Fibroblast of pulmonary artery (primary cell): ENCODE results near the gene TSPY8.
"Not testable (repeated sequence)": the region's sequence is repeated elsewhere in the genome, so short reads cannot be mapped to it uniquely, and the experiment has no call there.

Experiments
- DNase-seq: peaks from one replicate; pipeline ENCODE4 v3.0.0-alpha.2; 2010; ENCODE audit warnings: low read depth
- H3K4me3 ChIP-seq: replicated peaks from 2 replicates; pipeline ENCODE4 v1.5.1; 2011; ENCODE audit warnings: low read depth, mild to moderate bottlenecking, control low read depth, low read length, moderate library complexity
- CTCF ChIP-seq: IDR thresholded peaks from 2 replicates; pipeline ENCODE4 v1.5.1; 2011; ENCODE audit warnings: mild to moderate bottlenecking, control low read depth, low read length, inconsistent platforms; ENCODE audit errors: missing control alignments

The TSPY8 gene, protein sequence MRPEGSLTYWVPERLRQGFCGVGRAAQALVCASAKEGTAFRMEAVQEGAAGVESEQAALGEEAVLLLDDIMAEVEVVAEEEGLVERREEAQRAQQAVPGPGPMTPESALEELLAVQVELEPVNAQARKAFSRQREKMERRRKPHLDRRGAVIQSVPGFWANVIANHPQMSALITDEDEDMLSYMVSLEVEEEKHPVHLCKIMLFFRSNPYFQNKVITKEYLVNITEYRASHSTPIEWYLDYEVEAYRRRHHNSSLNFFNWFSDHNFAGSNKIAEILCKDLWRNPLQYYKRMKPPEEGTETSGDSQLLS

DNA sequence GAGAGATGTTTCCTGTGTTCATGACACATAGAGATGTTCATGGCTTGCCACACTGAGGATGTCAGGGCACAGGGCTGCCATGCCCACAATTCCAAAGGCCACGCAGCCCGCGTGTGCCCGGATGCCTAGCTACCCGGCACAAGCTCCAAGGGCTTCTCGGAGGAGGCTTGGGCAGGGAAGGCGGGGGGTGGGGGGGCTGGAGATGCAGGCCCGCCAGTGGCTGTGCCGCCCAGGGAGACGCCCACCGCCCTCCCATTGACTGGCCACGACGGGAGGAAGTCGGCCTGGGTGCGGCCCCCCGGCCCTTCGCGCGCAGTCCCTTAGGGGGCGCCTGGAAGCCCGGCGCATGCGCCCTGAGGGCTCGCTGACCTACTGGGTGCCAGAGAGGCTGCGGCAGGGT, at the start of gene TSPY8:
TSPY8 (plus strand) TSS at position 301 of the 400 bp plus-strand sequence; CDS start at position 347, 46 bp downstream.
- not testable (repeated sequence) for H3K4me3 ChIP-seq, DNase-seq

- H3K4me3 ChIP-seq = no peak overlapping the region
- no peak for TF ChIP-seq CTCF
- no peak for DNase-seq
Observed at GRCh38 chrY:9320996-9321395, 36.6 kb upstream of the TSPY8 start.

- H3K4me3 ChIP-seq, DNase-seq: not testable (repeated sequence)
Observed at GRCh38 chrY:9337164-9337563, 20.4 kb upstream of the TSPY8 start, which contains the start of gene TSPY4. Gene TSPY4, plus strand, starts transcription at chrY:9337464. Its CDS starts 46 bp downstream, at chrY:9337510.

- H3K4me3 ChIP-seq, DNase-seq: not testable (repeated sequence)
Observed at GRCh38 chrY:9396527-9396926, 38.9 kb downstream of the TSPY8 start.

GRCh38 chrY:9398121-9398520, 40.5 kb downstream of the TSPY8 start, which contains the start of gene TSPY3:
Gene TSPY3, plus strand, starts transcription at chrY:9398421. Its CDS starts 46 bp downstream, at chrY:9398467.
- not testable (repeated sequence) for DNase-seq, H3K4me3 ChIP-seq
